Astrocyte (in vitro differentiated cells and primary cell): ENCODE data around the gene ERLIN1.

Source experiments
- EZH2 ChIP-seq: IDR thresholded peaks from 2 replicates; pipeline ENCODE4 v1.6.1; 2012; ENCODE audit warnings: mild to moderate bottlenecking, low read length, inconsistent platforms; ENCODE audit not compliant: insufficient read depth
- TF ChIP-seq, protein P1 (sequence below): IDR thresholded peaks from 2 replicates; pipeline ENCODE4 v1.5.1; 2011; ENCODE audit warnings: low read depth, mild to moderate bottlenecking, inconsistent platforms, low read length, moderate library complexity; ENCODE audit not compliant: insufficient read depth

DNA sequence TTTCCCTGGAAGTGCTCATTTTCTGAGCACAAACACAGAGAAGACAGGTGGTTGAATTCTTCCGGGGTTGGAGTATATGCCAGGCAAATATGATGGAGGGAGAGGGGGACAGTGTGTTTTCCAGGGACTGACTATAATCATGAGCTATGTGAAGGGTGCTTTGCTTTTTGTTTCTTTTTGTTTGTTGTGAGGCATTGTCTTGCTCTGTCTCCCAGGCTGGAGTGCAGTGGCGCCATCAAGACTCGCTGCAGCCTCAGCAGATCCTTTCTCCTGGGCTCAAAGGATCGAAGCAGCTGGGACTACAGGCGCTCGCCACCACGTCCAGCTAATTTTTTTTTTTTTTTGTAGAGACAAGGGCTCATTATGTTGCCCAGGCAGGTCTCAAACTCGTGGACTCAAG, 56.9 kb downstream of the ERLIN1 start:
- TF ChIP-seq EZH2 = no peak
- TF ChIP-seq, protein P1, sequence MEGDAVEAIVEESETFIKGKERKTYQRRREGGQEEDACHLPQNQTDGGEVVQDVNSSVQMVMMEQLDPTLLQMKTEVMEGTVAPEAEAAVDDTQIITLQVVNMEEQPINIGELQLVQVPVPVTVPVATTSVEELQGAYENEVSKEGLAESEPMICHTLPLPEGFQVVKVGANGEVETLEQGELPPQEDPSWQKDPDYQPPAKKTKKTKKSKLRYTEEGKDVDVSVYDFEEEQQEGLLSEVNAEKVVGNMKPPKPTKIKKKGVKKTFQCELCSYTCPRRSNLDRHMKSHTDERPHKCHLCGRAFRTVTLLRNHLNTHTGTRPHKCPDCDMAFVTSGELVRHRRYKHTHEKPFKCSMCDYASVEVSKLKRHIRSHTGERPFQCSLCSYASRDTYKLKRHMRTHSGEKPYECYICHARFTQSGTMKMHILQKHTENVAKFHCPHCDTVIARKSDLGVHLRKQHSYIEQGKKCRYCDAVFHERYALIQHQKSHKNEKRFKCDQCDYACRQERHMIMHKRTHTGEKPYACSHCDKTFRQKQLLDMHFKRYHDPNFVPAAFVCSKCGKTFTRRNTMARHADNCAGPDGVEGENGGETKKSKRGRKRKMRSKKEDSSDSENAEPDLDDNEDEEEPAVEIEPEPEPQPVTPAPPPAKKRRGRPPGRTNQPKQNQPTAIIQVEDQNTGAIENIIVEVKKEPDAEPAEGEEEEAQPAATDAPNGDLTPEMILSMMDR = no peak
